GM21825 (cell line): ENCODE measurements around the gene PODN.

ENCODE experiments used
- ATAC-seq: cut with Tn5 transposase; IDR thresholded peaks from one replicate; pipeline ENCODE4 v1.9.1; 2021; ENCODE audit warnings: mild to moderate bottlenecking, moderate library complexity; ENCODE audit not compliant: unreplicated experiment

Gene PODN

DNA sequence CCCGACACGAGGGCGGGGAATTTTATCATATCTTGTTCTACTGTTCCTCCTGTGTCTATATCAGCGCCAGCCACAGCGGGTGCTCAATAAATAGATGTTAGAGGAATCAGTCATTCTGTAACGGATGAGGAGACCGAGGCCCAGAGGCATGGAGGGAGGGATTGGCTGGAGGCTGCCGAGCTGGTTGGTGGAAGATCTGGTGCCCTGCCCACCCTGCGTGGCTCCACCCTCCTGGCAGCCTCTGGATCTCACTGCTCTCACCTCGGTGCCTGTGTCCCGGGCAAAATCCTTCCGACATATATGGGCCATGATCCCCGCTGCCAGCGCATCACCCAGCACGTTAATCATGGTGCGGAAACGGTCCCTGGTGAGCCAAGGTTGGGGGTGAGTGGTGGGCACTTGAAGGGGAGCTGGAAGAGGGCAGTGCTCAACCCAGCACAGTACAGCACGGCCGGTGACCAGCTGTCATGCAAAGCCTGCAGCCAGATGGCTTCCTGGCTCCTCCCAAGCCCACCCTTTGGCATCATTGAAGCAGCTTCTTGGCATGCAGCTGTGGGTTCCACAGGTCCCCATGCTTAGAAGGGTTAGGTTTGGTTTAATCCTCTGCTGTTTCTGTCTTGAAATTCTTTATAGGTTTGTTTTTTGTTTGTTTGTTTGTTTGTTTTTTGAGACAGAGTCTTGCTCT is 26.7 kb downstream of the PODN start:
- no peak for ATAC-seq

GRCh38 chr1:53089478-53090226 is 27.6 kb downstream of the PODN start:
- ATAC-seq = no peak

GRCh38 chr1:53090227-53091147 is 28.5 kb downstream of the PODN start:
- no peak for ATAC-seq

GRCh38 chr1:53091841-53092645 is 30.0 kb downstream of the PODN start:
- no peak for ATAC-seq

DNA sequence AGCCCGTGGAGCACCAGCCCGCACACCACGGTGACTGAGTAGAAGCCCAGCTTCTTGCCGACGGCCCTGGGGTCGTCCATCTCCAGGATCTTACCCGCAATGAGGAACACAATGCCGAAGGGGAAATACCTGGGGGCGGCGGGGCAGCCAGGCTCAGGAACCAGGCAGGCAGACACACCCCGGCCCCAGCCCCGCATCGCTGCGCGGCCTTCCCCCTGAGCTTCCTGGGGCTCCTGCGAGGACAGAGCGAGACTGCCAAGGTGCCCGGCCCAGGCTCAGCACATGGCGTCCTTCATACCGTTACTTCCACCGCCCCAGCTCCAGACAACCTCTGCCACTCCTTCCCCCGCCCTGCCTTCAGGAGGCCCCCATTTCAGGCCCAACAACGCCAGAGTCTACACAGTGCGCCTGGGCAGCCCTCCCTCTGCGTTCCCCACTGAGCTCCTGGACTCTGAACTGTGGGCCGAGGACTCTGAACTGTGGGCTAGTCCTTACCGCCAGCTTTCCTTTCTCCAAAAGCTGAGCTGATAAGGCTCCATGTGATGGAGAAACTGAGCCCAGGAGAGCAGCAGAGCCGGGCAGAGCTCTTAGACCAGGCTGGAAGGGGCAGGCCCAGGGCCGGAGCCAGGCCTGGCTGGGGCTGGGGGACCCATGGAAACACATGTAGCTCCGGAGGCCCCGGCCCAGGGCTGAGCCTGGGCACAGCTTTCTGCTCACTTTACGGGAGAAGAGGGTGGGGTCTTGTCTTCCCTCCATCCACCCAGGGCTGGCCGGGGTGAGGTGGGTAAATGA is 30.8 kb downstream of the PODN start:
- ATAC-seq = no peak

- ATAC-seq = no peak
Measured at GRCh38 chr1:53093451-53093754, 31.4 kb downstream of the PODN start.

GRCh38 chr1:53093778-53094532 is 31.9 kb downstream of the PODN start:
- ATAC-seq = no peak

- ATAC-seq = no peak
Measured at GRCh38 chr1:53094533-53094919, 32.5 kb downstream of the PODN start.

GRCh38 chr1:53104289-53104913 is 42.4 kb downstream of the PODN start:
- ATAC-seq = no peak

GRCh38 chr1:53107090-53107489 is 45.1 kb downstream of the PODN start:
- no peak for ATAC-seq

- ATAC-seq = no peak
Measured at GRCh38 chr1:53107570-53108322, 45.7 kb downstream of the PODN start.

DNA sequence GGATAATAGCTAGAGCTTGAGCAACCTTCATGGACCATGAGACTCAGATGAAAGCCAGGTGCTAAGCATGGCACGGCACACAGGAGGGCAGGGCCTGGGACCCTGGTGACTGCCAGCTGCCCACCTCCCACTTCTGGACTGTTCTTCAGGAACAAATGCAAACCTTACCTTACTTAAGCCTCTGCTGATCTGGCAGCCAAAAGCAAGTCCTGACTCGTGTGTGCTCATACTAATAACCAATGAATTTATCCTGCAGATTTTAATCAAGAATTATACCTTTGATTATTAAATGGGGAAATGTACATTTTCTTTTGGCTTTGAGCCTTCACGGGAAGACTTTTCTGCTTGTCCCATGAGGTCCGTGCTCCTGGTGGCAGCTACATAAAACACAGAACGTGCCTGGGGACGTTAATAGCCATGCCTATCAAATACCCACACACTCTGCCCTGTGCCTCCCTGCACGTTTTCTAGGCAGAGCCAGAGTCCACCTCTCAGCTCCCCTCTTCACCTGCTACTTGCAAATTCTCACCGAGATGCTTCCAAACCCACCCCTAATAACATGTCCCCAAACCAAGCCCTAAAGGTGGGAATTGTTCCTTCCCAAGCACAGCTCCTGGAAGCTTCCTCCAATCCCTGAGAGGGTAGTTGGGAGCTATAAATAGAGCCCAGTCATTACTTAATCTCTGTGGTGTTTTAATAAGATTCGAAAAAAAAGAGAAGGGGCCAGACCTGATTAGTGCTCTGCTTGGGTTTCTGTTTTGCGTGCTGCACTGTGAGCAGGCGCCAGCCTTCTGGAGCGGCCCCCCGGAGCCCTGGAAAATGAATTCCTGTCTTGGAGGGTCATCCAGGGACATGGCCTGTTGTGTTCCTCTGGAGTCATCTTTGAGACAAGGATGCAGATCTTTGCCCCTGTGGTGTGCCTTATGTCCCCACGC is 46.9 kb downstream of the PODN start:
- no peak for ATAC-seq

- ATAC-seq = no peak
Measured at GRCh38 chr1:53110370-53111072, 48.5 kb downstream of the PODN start.

DNA sequence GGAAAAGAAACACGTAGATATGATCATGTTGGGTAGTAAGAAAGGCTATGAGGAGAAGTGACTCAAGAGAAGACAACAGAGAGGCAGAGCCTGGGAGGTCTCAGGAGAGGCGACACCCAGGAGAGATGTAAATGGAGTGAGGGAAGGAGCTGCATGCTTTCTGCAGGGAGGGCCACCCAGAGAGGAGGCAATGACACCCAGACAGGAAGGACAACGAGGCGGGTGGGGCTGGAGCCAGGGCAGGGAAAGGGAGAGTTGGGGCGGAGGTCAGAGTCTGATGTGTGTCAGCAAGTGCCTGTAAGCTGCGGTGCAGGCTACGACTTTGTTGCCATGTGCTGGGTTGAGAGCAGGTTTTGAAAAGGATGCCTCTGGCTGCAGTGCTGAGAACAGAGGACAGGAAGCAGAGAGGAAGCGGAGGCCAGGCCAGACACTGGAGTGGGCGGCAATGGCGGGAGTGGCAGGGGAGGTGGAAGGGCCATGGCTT is 49.1 kb downstream of the PODN start:
- no peak for ATAC-seq

DNA sequence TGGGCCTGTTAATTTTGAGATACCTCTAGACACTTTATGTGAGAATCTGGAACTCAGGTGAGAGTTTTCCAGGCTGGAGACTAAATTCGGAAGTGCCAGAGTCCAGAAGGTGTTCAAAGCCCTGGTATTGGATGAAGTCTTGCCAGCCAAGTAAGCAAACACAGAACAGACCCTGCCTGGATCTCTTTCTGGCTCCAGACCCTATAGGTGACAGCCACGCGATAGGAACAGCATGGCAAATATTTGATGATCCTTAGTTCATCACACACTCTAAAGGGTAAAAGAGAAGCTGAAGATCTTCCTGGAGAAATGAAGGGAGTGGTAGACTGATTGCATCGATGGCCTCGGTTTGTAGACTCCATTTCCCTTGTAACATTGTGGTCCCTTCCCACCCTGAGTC is 49.7 kb downstream of the PODN start:
- no peak for ATAC-seq

DNA sequence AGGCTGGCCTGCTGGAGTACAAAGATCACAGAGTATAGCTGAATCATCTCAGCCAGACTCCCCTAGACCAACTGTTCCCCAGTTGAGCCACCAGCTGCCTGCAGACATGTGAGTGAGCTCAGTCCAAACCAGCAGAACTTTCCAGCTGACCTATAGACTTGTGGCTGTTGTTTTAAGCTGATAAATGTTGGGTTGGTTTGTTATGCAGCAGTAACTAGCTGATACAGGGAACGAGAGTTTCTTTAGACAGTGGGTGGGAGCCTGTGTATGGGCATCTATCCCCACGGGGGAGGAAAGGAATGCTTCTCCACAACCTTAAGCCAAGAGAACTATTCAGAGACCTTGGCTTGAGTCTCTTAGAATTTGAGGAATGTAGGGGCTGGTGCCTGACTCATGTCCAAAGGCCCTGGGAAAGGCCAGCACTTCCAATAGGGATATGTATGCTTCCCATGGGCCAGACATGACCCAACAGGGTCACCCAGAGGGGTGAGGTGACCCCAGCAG is 50.3 kb downstream of the PODN start:
- no peak for ATAC-seq
